ENCODE measurements around the gene MAPK8IP3. TPM values are rescaled to one million over a fixed set of nuclear protein-coding genes. Genes with fewer than 3 reads are reported as not detected.

The MAPK8IP3 gene
- total and polyA plus RNA-seq, 9 of the 15 experiments (the other 6 are each of a cell fraction or from before 2014, with no cell fraction given): 0.17 to 58.7 (median 16.7) TPM

DNA sequence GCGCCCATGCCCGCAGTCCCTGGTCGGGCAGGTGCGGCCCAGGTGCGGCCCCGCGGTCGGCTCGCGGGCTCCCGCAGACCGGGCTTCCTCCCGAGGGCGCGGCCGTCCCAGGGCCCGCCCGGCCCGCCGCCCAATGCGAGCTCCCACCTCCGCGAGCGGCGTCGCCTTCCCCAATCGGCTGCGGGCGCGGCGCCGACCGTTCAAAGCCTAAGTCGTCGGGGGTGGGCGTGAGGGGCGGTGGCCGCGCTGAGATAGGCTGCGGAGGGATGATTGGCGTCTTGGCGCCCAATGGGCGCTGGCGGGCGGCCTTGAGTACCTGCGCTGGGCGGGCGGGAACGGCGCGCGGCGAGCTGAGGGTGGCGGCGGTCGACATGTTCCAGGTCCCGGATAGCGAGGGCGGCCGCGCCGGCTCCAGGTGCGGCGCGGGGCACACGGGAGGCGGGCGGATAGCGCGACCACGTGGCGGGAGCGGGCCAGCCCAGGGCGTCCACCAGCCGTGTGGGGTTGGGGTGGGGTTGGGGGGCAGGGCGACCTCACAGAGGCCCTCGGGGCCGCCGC lies 28.0 kb upstream of the MAPK8IP3 start, which contains the start of gene JPT2 (continued):
- TF ChIP-seq, protein P1, sequence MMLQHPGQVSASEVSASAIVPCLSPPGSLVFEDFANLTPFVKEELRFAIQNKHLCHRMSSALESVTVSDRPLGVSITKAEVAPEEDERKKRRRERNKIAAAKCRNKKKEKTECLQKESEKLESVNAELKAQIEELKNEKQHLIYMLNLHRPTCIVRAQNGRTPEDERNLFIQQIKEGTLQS (IDR thresholded peaks at IDR 0.05): no peak
- TF ChIP-seq, protein P1 (CRISPR knock-in tag; conservative IDR thresholded peaks at IDR 0.05): no peak
- TF ChIP-seq CREB1 (IDR thresholded peaks at IDR 0.05) (peak; percentile 59; the same call in 1 of the 2 replicates), CREB1 (CRISPR knock-in tag; IDR thresholded peaks at IDR 0.05) (peak; percentile 71), ATF6 (CRISPR knock-in tag; IDR thresholded peaks at IDR 0.05) (no peak), NEUROD1 (IDR thresholded peaks at IDR 0.05; ENCODE audit: borderline replicate concordance, low read depth, low read length, partially characterized antibody) (peak; percentile 94), GABPA (tag; conservative IDR thresholded peaks at IDR 0.05; ENCODE audit: low read depth) (peak; percentile 56), MBD2 (IDR thresholded peaks at IDR 0.05; ENCODE audit: borderline replicate concordance, low read depth) (peak; percentile 97), MTA3 (IDR thresholded peaks at IDR 0.05; ENCODE audit: borderline replicate concordance) (peak; percentile 88; the same call in 1 of the 2 replicates), ZNF707 (CRISPR knock-in tag; conservative IDR thresholded peaks at IDR 0.05) (no peak), KLF1 (tag; IDR thresholded peaks at IDR 0.05) (peak; percentile 96), ZNF140 (CRISPR knock-in tag; IDR thresholded peaks at IDR 0.05) (no peak), CCNT2 (IDR thresholded peaks at IDR 0.05; ENCODE audit: borderline replicate concordance, extremely low read depth, insufficient read length, low read depth, low read length) (peak; percentile 47), SP2 (IDR thresholded peaks at IDR 0.05; ENCODE audit: extremely low read depth, low read depth, low read length, poor library complexity, severe bottlenecking) (peak; percentile 89), TBL1XR1 (IDR thresholded peaks at IDR 0.05; ENCODE audit: low read length in 2 of 2) (0 out of 4 replicates have a peak, but pooled peaks of 1 of the 2 experiments have one; percentile 21), ZNF174 (CRISPR knock-in tag; IDR thresholded peaks at IDR 0.05) (no peak), KLF16 (IDR thresholded peaks at IDR 0.05) (no peak), RB1 (IDR thresholded peaks at IDR 0.05; ENCODE audit: low read depth) (0 out of 2 replicates have a peak, but pooled peaks have one; percentile 86), PRDM10 (IDR thresholded peaks at IDR 0.05; ENCODE audit: partially characterized antibody) (peak; percentile 21), LCOR (CRISPR knock-in tag; IDR thresholded peaks at IDR 0.05) (no peak), SAFB2 (IDR thresholded peaks at IDR 0.05; ENCODE audit: borderline replicate concordance, low read depth, low read length, severe bottlenecking) (no peak), MECOM (CRISPR knock-in tag; IDR thresholded peaks at IDR 0.05) (no peak)
- TF ChIP-seq, protein P2, sequence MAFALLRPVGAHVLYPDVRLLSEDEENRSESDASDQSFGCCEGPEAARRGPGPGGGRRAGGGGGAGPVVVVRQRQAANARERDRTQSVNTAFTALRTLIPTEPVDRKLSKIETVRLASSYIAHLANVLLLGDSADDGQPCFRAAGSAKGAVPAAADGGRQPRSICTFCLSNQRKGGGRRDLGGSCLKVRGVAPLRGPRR (CRISPR knock-in tag; IDR thresholded peaks at IDR 0.05): no peak
